Measurements from ENCODE around the gene PRKX.
"Not testable (repeated sequence)": the region's sequence is repeated elsewhere in the genome, so short reads cannot be mapped to it uniquely, and the experiment has no call there.

The PRKX gene

GRCh38 chrX:3713225-3713936 is at the start of gene PRKX:
Gene PRKX, minus strand, starts transcription at chrX:3713649. Its CDS starts 396 bp downstream, at chrX:3713253.
- Mint-ChIP-seq H3K4me3 (peak within 1 kb of the TSS; percentile 96), H3K36me3 (ENCODE audit: low read depth) (peaks cover 35% of the 10 kb centered on the region)

GRCh38 chrX:3763111-3763510 is 49.7 kb upstream of the PRKX start:
- Mint-ChIP-seq H3K36me3 (ENCODE audit: low read depth) (no peaks in the 10 kb centered on the region), H3K27me3 (peaks cover 3% of the 10 kb centered on the region), H3K4me1 (ENCODE audit: low read depth) (peaks cover 2% of the 10 kb centered on the region), H3K27ac (no peak overlapping the region), H3K9me3 (no peaks in the 10 kb centered on the region), H3K4me3 (no peak overlapping the region)
- DNase-seq = no peak

More at GRCh38 chrX:3713225-3713936, at the start of gene PRKX:
- H3K27ac Mint-ChIP-seq = peak within 1 kb of the TSS; percentile 92
- H3K9me3 Mint-ChIP-seq = no peaks in the 10 kb centered on the region
- no peaks in the 10 kb centered on the region for H3K27me3 Mint-ChIP-seq
- H3K4me1 Mint-ChIP-seq (ENCODE audit: low read depth) = peaks cover 39% of the 10 kb centered on the region
- DNase-seq = peak; percentile 89

- Mint-ChIP-seq H3K4me1 (ENCODE audit: low read depth) (no peaks in the 10 kb centered on the region), H3K36me3 (ENCODE audit: low read depth) (no peaks in the 10 kb centered on the region), H3K27me3 (peaks cover 3% of the 10 kb centered on the region), H3K9me3 (no peaks in the 10 kb centered on the region), H3K27ac (no peak overlapping the region), H3K4me3 (no peak overlapping the region)
- no peak for DNase-seq
Observed at GRCh38 chrX:3757510-3758025, 44.1 kb upstream of the PRKX start.

- Mint-ChIP-seq H3K36me3 (ENCODE audit: low read depth) (no peaks in the 10 kb centered on the region), H3K9me3 (peaks cover 3% of the 10 kb centered on the region), H3K4me1 (ENCODE audit: low read depth) (peaks cover 32% of the 10 kb centered on the region), H3K4me3 (no peak overlapping the region), H3K27me3 (no peaks in the 10 kb centered on the region), H3K27ac (no peak overlapping the region)
- DNase-seq = no peak
Observed at GRCh38 chrX:3748052-3748559, 34.7 kb upstream of the PRKX start.

- H3K36me3 Mint-ChIP-seq (ENCODE audit: low read depth) = peaks cover 4% of the 10 kb centered on the region
- peak; percentile 39 for DNase-seq
- H3K27me3 Mint-ChIP-seq = no peaks in the 10 kb centered on the region
- peak overlapping the region; percentile 46 for H3K4me3 Mint-ChIP-seq
- H3K4me1 Mint-ChIP-seq (ENCODE audit: low read depth) = peaks cover 50% of the 10 kb centered on the region
- H3K9me3 Mint-ChIP-seq = peaks cover 10% of the 10 kb centered on the region
- peak overlapping the region; percentile 82 for H3K27ac Mint-ChIP-seq
Observed at GRCh38 chrX:3743801-3744439, 30.5 kb upstream of the PRKX start.

- Mint-ChIP-seq H3K4me1 (ENCODE audit: low read depth) (peaks cover 47% of the 10 kb centered on the region), H3K9me3 (peaks cover 13% of the 10 kb centered on the region)
- H3K4me3 Mint-ChIP-seq; H3K27me3 Mint-ChIP-seq; H3K27ac Mint-ChIP-seq; H3K36me3 Mint-ChIP-seq (ENCODE audit: low read depth); DNase-seq: not testable (repeated sequence)
Observed at GRCh38 chrX:3740946-3741345, 27.5 kb upstream of the PRKX start.

- peak overlapping the region; percentile 84 for H3K27ac Mint-ChIP-seq
- H3K4me3 Mint-ChIP-seq = no peak overlapping the region
- H3K36me3 Mint-ChIP-seq (ENCODE audit: low read depth) = peaks cover 5% of the 10 kb centered on the region
Observed at GRCh38 chrX:3738509-3738908, 25.1 kb upstream of the PRKX start.

GRCh38 chrX:3736536-3736935 is 23.1 kb upstream of the PRKX start:
- not testable (repeated sequence) for H3K27ac Mint-ChIP-seq; DNase-seq; H3K27me3 Mint-ChIP-seq; H3K9me3 Mint-ChIP-seq; H3K4me3 Mint-ChIP-seq; H3K36me3 Mint-ChIP-seq (ENCODE audit: low read depth)
- H3K4me1 Mint-ChIP-seq (ENCODE audit: low read depth) = peaks cover 28% of the 10 kb centered on the region

More at GRCh38 chrX:3738509-3738908, 25.1 kb upstream of the PRKX start:
- peaks cover 2% of the 10 kb centered on the region for H3K27me3 Mint-ChIP-seq
- DNase-seq = no peak
- peaks cover 36% of the 10 kb centered on the region for H3K4me1 Mint-ChIP-seq (ENCODE audit: low read depth)
- peaks cover 9% of the 10 kb centered on the region for H3K9me3 Mint-ChIP-seq

- not testable (repeated sequence) for DNase-seq; H3K9me3 Mint-ChIP-seq; H3K27ac Mint-ChIP-seq; H3K4me3 Mint-ChIP-seq; H3K27me3 Mint-ChIP-seq; H3K36me3 Mint-ChIP-seq (ENCODE audit: low read depth)
- H3K4me1 Mint-ChIP-seq (ENCODE audit: low read depth) = peaks cover 28% of the 10 kb centered on the region
Observed at GRCh38 chrX:3735891-3736290, 22.4 kb upstream of the PRKX start.

GRCh38 chrX:3734456-3734855 is 21.0 kb upstream of the PRKX start:
- H3K9me3 Mint-ChIP-seq; H3K27ac Mint-ChIP-seq; H3K27me3 Mint-ChIP-seq; H3K36me3 Mint-ChIP-seq (ENCODE audit: low read depth); DNase-seq; H3K4me3 Mint-ChIP-seq: not testable (repeated sequence)
- peaks cover 24% of the 10 kb centered on the region for H3K4me1 Mint-ChIP-seq (ENCODE audit: low read depth)

GRCh38 chrX:3733043-3733430 is 19.6 kb upstream of the PRKX start:
- no peak for DNase-seq
- Mint-ChIP-seq H3K4me3 (no peak overlapping the region), H3K36me3 (ENCODE audit: low read depth) (no peaks in the 10 kb centered on the region), H3K27ac (no peak overlapping the region), H3K9me3 (no peaks in the 10 kb centered on the region), H3K4me1 (ENCODE audit: low read depth) (peaks cover 10% of the 10 kb centered on the region), H3K27me3 (peaks cover 2% of the 10 kb centered on the region)

GRCh38 chrX:3732326-3733042 is 19.0 kb upstream of the PRKX start:
- H3K27me3 Mint-ChIP-seq; H3K9me3 Mint-ChIP-seq; H3K27ac Mint-ChIP-seq; H3K36me3 Mint-ChIP-seq (ENCODE audit: low read depth); DNase-seq; H3K4me3 Mint-ChIP-seq; H3K4me1 Mint-ChIP-seq (ENCODE audit: low read depth): not testable (repeated sequence)

- no peaks in the 10 kb centered on the region for H3K36me3 Mint-ChIP-seq (ENCODE audit: low read depth)
- peaks cover 1% of the 10 kb centered on the region for H3K4me1 Mint-ChIP-seq (ENCODE audit: low read depth)
- no peaks in the 10 kb centered on the region for H3K27me3 Mint-ChIP-seq
- no peak overlapping the region for H3K27ac Mint-ChIP-seq
- no peak overlapping the region for H3K4me3 Mint-ChIP-seq
- no peaks in the 10 kb centered on the region for H3K9me3 Mint-ChIP-seq
- DNase-seq = no peak
Observed at GRCh38 chrX:3728454-3728853, 15.0 kb upstream of the PRKX start.

GRCh38 chrX:3723460-3723859 is 10.0 kb upstream of the PRKX start:
- H3K27ac Mint-ChIP-seq; H3K36me3 Mint-ChIP-seq (ENCODE audit: low read depth); H3K4me1 Mint-ChIP-seq (ENCODE audit: low read depth); H3K27me3 Mint-ChIP-seq; H3K9me3 Mint-ChIP-seq; H3K4me3 Mint-ChIP-seq; DNase-seq: not testable (repeated sequence)
